DND-41 (cell line): ENCODE data around the gene ZFAND2A.

Experiments used
- CTCF ChIP-seq: IDR thresholded peaks from 2 replicates; pipeline ENCODE4 v1.5.1; 2012; ENCODE audit warnings: borderline replicate concordance, low read length, moderate library complexity, mild to moderate bottlenecking; ENCODE audit not compliant: poor library complexity, severe bottlenecking; ENCODE audit errors: extremely low read depth
- EZH2 ChIP-seq: IDR thresholded peaks from 3 replicates; pipeline ENCODE4 v1.6.1; 2012; ENCODE audit warnings: borderline replicate concordance, low read depth, mild to moderate bottlenecking, moderate library complexity, low read length, inconsistent platforms; ENCODE audit not compliant: severe bottlenecking

DNA sequence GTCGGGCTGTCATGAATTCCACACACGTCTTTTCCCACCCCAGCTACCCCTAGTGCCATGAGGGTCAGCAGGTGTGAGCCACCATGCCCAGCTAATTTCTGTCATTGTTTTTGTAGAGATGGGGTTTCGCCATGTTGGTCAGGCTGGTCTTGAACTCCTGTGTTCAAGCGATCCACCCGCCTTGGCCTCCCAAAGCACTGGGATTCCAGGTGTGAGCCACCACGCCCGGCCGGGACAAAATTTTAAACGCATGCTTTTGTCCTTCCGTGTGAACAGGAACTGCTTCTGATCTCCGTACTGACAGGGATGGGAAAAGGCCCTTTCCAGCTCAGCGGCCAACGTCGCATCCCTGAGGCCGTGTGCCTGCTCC is 15.6 kb upstream of the ZFAND2A start:
- no peak for TF ChIP-seq EZH2
- TF ChIP-seq CTCF: no peak
